DMS 273 treated with DMSO at 0.1 percent for 48 hours (cell line): ENCODE measurements around the gene KLF5.
A peak's percentile ranks its signal among the peaks of the same experiment; 100 is the strongest.
"Not testable (repeated sequence)": the region's sequence is repeated elsewhere in the genome, so short reads cannot be mapped to it uniquely, and the experiment has no call there.

Experiments used
- DNase-seq: peaks from one replicate; lab custom pipeline; 2025; lab: John Stamatoyannopoulos, UW

Gene KLF5

DNA sequence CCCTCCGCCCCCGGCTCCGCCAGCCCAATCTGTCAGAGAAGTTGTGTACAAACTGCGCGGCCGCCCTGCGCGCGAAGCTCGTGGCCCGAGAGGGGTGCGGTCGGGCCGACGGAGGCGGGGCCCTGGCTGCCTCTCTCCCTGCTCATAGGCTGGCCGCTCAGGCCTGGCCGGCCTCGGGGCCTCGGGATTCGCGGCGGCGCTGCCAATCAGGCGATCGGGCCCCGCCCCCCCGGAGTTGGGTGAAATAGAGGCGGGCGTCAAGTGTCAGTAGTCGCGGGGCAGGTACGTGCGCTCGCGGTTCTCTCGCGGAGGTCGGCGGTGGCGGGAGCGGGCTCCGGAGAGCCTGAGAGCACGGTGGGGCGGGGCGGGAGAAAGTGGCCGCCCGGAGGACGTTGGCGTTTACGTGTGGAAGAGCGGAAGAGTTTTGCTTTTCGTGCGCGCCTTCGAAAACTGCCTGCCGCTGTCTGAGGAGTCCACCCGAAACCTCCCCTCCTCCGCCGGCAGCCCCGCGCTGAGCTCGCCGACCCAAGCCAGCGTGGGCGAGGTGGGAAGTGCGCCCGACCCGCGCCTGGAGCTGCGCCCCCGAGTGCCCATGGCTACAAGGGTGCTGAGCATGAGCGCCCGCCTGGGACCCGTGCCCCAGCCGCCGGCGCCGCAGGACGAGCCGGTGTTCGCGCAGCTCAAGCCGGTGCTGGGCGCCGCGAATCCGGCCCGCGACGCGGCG lies at the start of gene KLF5:
Gene KLF5, plus strand, starts transcription at position 270 of the 724 bp plus-strand sequence. Its CDS starts 323 bp downstream, at position 593.
- peak; percentile 82 for DNase-seq

DNA sequence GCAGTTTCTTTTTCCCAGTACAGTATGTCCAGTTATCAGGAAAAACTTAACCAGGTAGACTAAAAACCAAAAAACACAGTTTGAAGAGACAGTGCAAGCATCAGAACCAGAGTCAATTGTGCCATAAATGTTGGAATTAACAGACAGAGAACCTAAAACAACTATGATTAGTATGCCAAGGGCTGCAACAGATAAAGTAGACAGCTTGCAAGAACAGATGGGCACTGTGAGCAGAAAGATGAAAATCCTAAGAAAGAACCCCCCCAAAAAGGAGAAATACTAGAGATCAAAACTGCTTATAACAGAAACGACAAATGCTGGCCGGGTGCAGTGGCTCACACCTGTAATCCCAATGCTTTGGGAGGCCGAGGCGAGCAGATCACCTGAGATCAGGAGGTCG lies 47.1 kb upstream of the KLF5 start:
- DNase-seq: no peak

DNA sequence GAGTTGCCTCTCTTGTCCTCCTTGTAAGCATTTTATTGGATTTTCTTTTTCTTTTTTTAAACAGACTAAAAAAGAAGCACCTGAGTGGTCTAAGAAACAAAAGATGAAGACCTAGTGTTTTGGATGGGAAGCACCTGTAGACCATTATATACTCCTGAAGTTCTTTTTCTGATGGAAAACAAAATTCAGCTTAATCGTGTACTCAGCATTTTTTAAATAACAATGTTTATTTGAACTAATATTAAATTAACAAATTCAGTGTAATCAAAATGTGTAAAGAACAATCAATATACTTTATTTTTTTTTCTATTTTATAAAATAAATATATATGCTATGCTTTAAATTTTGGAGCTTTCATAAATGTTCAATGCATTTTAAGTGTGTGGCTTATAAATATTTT lies 43.0 kb upstream of the KLF5 start:
- DNase-seq: no peak

DNA sequence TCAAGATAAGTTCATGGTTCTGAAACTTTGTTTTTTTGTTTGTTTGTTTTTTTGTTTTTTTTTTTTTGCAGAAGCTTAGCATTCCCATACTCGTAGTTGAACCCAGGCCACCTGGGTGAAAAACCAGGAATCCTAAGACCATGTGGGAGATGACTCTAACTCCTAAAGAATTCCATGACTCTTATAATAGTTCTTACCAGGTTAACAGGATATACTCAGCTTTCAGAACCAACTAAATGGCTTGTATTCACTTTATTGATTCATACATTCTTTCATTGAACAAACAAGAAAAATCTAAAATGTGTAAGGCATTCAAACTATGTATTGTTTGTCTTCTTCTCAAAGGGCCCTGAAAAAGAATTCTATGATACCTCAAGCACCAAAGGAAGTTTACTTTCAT lies 40.5 kb upstream of the KLF5 start:
- DNase-seq: no peak

- no peak for DNase-seq
These were observed 33.4 kb upstream of the KLF5 start for GRCh38 chr13:73025217-73026012.

DNA sequence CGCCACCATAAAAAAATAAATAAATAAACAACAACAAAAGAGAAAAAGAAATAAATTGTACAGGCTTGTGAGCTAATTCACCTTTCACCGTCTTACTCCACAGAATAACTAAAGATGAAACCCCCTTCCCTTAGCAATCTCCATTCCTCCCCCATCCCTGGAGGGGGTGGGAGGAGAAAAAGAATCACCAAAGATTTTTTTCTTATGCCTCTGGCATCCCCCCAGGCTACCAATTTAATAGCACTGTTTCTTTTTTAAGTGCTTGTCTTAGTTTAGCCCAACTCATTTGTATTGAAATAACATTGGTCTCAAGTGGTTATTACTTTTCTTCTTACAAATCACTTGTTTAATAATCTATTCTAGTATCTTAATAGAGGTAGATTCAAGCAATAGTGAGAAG lies 23.9 kb upstream of the KLF5 start:
- no peak for DNase-seq

DNA sequence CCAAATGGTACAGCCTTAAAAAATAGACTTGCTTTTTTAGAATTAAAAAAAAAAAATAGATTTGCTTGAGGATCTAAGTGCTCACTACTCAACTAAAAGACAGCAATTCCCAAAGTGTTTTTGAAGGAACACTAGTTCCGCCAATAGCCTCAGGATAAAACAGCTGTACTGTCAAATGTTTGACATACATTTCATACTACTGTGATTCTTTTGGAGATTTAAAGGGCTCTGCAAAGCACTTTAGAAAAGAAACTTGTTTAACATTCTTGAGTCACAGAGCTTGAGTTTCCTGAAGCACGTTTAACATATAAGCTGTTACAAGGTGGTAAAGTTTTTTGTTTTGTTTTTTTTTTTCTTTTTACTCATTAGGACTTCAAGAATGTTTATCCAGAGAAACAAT lies 23.1 kb upstream of the KLF5 start:
- no peak for DNase-seq

DNA sequence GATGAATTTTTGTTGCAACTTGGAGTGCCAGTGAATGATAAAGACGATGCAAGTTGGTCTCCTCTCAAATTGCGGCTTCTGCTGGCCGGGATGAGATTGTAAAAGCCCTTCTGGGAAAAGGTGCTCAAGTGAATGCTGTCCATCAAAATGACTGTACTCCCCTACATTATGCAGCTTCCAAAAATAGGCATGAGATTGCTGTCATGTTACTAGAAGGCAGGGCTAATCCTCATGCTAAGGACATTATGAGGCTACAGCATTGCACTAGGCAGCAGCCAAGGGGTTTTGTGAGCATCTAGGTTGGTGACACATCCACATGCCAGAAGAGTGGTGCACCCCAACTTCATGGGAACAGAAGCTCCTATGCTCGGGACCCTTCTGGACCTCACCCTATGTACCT lies 22.2 kb upstream of the KLF5 start:
- no peak for DNase-seq

DNA sequence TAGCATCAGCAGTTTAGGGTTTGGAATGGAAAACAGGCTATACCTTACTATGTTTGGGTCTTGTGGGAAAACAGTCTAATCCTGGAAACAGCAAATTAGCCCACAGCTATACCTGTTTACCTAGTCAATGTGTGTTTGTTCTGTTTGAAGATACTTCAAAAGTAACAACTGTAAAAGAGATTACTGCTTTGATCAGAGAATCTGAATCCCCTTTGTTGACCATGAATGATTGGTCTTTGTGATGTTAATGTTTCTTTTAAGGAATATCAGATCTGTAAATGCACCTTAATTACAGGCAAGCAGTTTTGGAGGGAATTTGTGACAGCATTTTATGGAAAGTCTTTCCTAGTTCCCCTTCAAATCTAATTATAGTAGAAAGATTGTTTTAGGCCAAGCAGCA lies 20.7 kb upstream of the KLF5 start:
- DNase-seq: no peak

DNA sequence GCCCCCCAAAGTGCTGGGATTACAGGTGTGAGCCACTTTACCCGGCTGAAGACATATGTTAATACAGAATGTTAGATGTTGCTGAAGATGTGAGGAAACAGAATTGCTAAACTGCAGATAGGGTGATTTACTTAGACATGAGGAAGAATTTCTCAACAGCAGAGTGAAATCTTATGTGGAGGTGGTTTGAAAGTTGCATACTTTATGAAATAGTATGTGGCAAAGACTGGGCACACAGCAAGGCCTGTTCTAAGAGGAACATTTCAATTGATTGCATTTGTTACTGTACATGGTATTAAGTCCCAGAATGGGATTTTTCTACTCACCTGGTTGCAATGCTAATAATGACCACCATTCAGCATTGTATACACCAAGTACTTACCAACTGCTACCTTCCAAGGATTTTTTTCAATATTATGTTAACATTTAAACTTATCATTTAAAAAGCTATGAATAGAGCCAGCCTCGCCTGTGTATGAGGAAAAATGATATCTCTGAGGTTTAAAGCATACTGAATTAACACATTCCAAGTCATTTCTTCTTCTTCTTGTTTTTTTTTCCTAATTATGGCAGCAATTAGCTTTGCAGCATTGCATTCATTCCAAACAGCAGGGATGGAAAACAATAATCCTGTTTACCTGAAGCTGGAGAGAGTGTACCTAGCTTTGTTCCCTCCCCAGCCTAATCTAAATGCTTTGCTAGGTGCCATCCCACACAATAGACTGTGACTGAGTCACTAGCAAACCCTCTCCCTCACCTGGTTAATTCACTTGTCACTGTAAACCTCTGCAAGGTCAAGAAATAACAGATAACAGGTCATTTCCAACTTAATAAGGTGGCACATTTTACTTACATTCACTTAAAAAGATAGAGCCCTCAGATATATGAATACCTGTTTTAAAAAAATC lies 19.4 kb upstream of the KLF5 start:
- DNase-seq: no peak

DNA sequence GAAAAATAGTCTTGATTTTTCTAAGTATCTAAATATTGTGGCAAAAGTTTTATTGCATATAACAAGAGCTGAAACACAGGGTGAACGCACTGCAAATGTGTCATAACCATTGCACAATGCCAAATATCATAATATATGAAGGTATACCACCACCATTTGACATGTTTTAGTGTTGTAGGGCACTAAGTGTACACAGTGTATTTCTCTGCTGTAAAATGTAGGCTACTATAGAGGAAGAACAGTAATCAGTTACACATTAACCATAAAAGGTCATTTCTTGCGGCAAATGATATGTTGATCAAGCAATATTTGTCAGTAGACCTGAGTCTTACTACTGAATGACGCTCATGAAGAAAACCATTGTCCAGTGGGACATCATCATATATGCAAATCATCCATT lies 18.3 kb upstream of the KLF5 start:
- no peak for DNase-seq

- DNase-seq: no peak
These were observed 17.7 kb upstream of the KLF5 start for GRCh38 chr13:73040968-73041596.

- no peak for DNase-seq
These were observed 13.8 kb upstream of the KLF5 start for GRCh38 chr13:73045031-73045430.

- not testable (repeated sequence) for DNase-seq
These were observed 10.2 kb upstream of the KLF5 start for GRCh38 chr13:73048615-73049014.

- no peak for DNase-seq
These were observed 4.1 kb upstream of the KLF5 start for GRCh38 chr13:73054712-73055111.

DNA sequence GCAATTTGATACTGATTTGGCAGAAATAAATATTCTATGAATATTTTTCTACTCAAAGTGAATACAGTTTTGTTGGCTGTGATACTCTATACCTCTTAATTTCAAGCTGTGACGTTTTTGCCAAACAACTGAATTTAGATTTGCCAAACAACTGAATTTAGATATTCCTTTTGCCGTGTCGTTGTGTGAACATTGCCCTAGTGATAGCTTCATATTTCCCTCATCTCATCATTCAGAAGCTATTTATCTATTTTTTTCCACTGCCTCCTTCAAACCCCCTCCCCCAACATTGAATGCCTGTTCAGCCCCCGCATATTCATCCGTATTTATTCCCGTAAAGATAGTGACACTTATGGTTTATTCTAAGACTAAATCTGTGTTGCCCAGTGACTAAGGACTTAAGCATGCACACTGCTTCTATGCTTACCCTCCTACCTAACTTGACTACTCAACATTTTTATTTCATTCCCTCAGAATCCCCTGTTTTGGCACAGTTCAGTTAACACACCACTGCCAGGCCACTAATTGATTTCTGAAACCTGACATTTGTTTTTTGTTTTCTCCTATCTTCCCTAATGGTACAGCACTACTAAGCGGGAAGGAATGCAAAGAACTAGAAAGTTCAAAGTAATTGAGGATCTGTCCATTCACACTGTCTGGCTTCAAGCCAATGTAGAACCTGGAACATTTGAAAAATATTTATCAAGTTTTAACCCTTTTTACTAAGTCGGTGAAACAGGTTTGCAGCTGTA lies 2.8 kb upstream of the KLF5 start:
- DNase-seq: no peak

DNA sequence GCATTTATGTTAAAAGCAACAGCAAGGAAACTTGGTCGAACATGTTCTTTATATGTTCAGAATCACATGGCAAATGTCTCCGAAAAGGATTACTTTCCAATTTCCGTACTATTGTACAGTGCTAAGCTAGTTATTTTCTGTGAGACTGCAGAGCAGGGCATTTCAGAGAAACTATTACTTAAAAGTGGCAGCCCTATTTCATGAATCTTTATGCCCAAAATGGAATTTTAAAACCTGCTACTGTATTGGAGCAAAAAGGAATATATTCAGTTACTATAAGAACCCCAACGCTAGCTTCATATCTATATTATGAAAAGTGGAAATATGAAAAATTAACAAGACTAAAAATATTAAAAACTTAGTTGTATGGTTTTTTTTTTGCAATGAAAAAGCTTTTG lies 2.2 kb upstream of the KLF5 start:
- DNase-seq: no peak

- no peak for DNase-seq
These were observed 1.3 kb upstream of the KLF5 start for GRCh38 chr13:73057284-73058063.

GRCh38 chr13:73058064-73058313 lies 816 bp upstream of the KLF5 start:
- DNase-seq: no peak

DNA sequence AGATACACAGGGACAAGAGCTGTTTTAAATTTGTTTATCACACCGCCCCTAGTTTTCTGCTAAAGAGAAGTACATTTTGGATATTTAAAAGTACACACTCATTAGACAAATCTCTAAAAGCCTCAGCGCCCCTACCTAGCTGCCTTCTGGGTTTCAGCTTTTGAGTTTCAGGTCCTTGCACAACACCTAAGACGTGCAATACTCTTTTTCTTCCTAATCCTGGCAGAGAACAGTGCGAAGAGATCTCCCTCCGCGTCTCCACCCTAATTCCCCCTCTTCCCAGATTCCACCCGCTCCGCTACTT lies 421 bp upstream of the KLF5 start:
- DNase-seq: no peak
